ENCODE results near the gene LYPLAL1.

- TF ChIP-seq CTCF (IDR thresholded peaks at IDR 0.05) (no peak), POLR2A (IDR thresholded peaks at IDR 0.05) (no peak)
Observed at GRCh38 chr1:219175212-219175564, 1.5 kb downstream of the LYPLAL1 start.
